H54 (cell line): ENCODE results near the gene ATXN7L2.

Experiments
- DNase-seq: peaks from one replicate; pipeline ENCODE4 v3.0.0; 2011; ENCODE audit warnings: low spot score, mixed read lengths; ENCODE audit not compliant: insufficient read length
- FAIRE-seq: peaks from 3 replicates; lab custom pipeline; 2011; peaks lifted over from hg19 to GRCh38; lab: Jason Lieb, UNC
- POLR2A ChIP-seq: IDR thresholded peaks from 2 replicates; pipeline ENCODE4 v1.6.1; 2011; ENCODE audit warnings: low read depth, mild to moderate bottlenecking, low read length

The ATXN7L2 gene

GRCh38 chr1:109531380-109531779, 47.7 kb downstream of the ATXN7L2 start:
- FAIRE-seq (no peak), DNase-seq (no peak)
- TF ChIP-seq POLR2A, result no peak

DNA sequence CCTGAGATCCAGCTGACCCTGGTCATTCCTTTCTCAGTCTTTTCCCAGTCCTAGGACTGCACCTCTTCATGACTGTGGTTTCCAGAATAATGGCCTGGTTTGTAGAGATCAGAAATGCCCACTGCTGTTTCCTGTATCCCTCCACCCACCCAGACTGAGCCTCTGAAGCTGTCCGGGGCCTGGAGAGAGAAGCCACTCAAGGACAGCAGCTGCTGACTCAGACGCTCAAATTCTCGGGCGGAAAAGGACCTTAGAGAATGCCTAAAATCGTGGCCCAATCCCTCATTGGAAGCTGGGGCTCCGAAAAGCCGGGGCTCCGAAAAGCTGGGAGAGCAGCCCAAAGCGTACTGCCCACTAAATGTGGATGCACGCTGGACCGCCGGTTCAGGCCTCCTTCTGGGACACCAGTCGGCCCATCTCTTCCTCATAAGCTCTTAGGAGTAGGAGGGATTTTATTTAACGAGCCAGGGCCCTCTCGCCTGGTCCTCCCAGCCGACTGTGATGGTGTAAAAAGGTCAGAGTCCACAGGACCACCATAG, 48.2 kb downstream of the ATXN7L2 start:
- no peak for TF ChIP-seq POLR2A
- FAIRE-seq (no peak), DNase-seq (no peak)

- TF ChIP-seq POLR2A, result no peak
- peak; percentile 81 for DNase-seq
- FAIRE-seq, result no peak
These were observed 48.8 kb downstream of the ATXN7L2 start for GRCh38 chr1:109532365-109533136.

DNA sequence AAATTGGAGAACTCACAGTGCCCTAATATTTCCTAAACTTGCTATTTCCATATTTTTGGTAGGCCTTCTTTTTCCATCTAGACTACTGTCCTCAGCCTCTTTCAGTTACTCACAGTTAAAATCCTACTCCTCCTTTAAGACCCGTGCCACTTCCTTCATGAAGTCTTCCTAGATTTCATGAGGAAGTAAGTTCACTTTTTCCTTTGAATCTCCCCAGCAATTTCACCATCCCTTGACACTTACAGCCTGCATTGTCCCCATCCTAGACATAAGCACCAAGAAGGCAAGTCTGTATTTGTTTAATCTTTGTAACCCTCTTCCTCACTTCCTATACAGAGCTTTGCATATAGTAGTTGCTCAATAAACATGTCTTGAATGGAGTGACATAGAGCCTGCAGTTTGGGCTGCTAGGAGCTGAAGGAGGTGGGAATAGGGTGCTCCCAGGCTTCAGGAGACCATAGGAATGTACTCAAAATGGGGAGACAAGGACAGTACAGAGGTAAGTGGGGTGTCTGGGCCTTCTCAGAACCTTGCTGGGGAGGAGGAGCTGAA, 50.7 kb downstream of the ATXN7L2 start:
- FAIRE-seq, result no peak
- TF ChIP-seq POLR2A, result no peak
- no peak for DNase-seq

- no peak for TF ChIP-seq POLR2A
- FAIRE-seq, result no peak
These were observed 51.8 kb downstream of the ATXN7L2 start for GRCh38 chr1:109535481-109535880.

GRCh38 chr1:109535971-109536491, 52.3 kb downstream of the ATXN7L2 start:
- no peak for DNase-seq
- FAIRE-seq, result no peak
- TF ChIP-seq POLR2A, result no peak

More at GRCh38 chr1:109535481-109535880, 51.8 kb downstream of the ATXN7L2 start:
- no peak for DNase-seq

GRCh38 chr1:109537450-109538178, 53.9 kb downstream of the ATXN7L2 start:
- TF ChIP-seq POLR2A, result no peak
- FAIRE-seq (no peak), DNase-seq (no peak)

- DNase-seq (no peak), FAIRE-seq (no peak)
- TF ChIP-seq POLR2A, result no peak
These were observed 55.3 kb downstream of the ATXN7L2 start for GRCh38 chr1:109538827-109539555.

GRCh38 chr1:109539676-109540075, 56.0 kb downstream of the ATXN7L2 start, which contains the start of gene GPR61:
TSS of gene GPR61 (plus strand) at chr1:109539872. CDS start at chr1:109543023, 3,151 bp downstream.
- no peak for FAIRE-seq
- TF ChIP-seq POLR2A, result no peak
- DNase-seq, result no peak

DNA sequence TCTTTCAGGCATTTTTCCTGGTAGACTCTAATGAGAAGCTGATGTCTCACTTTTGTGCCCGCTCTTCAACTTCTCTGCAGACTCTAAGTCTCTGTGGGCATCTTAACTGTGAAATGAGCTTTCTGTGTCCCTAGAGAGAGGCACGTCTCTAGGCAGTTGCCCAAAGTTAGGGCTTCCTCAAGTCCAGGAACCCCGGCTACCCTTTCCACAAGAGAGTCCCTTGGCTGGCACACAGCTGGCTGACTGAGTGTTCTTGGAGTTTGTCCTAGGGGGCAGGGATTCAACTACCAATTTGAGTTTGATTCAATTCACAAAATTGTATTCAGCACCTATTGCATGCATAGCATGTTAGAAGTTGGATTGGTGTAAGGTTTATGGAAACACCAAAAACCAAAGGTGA, 57.4 kb downstream of the ATXN7L2 start:
- DNase-seq (no peak), FAIRE-seq (no peak)
- TF ChIP-seq POLR2A, result no peak
